IPS DF 19.7 (cell line): ENCODE data around the gene MPZ.
"Not testable (repeated sequence)": the region's sequence is repeated elsewhere in the genome, so short reads cannot be mapped to it uniquely, and the experiment has no call there.

Experiments used
- DNase-seq: peaks from one replicate; pipeline ENCODE4 v3.0.0-alpha.2; 2013; ENCODE audit warnings: low read depth, low spot score

Gene MPZ

DNA sequence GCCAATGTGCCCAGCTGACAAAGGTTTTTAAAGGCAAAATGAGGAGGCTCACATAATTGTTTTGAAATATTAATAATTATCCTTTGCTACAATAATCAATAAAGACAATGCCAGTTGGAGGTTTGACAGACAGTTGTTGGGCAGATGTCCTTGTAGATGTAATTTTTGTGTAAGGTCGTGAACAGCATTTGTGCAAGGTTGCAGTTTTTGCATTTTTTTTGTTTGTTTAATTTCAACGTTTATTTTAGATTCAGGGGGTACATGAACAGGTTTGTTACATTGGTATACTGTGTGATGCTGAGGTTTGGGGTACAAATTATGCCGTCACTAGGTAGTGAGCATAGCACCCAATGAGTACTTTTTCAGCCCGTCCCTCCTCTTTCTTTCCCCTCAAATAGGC lies 9.3 kb downstream of the MPZ start:
- no peak for DNase-seq

DNA sequence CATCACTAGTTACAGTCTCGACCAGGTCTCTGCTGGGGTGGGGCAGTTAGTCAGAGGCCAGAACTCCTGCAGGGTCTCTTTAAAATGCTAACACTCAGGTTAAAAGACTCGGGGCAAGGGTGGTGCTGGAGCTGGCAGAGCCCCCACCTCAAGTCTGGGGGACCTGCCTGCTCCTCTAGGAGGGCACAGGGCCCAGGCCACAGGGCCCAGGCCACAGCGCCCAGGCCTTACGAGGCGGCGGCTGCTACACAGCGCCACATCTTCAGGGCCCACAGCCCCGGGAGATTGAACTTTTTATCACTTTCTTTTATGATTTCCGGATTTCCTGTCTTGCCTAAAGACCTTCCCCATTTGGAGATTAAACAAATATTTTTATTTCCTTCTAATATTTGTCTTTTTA lies 10.4 kb downstream of the MPZ start:
- no peak for DNase-seq

DNA sequence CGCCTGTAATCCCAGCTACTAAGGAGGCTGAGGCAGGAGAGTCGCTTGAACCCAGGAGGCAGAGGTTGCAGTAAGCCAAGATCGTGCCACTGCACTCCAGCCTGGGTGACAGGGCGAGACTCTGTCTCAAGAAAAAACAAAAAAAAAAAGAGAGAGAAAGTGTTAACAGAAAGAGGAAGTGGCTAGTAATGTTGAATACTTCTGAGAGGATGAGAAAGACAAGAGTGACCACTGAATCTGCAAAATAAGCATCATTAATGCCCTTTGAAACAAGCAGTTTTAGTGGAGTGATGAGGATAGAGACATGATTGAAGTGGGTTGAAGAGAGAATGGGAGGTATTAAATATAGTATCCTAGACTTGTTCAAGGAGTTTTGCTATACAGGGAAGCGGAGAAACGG lies 11.7 kb downstream of the MPZ start:
- DNase-seq, result no peak

DNA sequence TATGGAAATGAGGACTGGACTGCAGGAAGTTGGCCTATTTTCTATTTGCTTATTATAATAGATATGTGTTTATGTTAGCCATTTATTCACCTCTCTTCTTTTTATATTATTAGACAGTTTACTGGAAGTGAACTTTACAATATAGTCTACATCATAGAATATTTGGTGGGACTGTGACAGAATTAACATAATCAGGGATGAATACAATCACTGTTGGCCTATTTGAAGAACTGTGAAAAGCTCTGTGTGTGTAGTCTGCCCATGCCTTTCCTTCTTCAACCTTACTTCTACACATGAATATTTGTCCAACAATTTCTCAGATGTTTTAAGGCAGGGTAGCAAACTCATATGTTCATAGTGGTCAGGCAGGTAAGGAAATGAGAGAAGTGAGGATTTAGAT lies 12.4 kb downstream of the MPZ start:
- no peak for DNase-seq

DNA sequence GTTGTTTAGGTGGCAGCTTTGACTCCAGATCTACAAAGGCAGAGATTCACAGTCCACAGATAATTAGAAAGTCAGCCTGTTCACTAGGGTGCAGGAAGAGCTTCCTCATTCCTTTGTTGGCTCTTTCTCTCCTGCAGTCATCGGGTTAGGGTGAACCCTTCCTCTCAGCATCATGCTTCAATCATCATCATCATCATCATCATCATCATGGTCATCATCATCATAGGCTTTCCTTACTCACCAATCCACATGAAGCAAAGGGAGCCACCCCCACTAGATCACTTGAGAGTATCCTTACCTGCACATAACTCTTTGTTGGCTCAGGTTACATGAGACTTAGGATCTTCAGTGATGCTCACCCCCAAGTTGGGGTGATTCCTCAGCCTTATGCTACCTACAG lies 19.0 kb downstream of the MPZ start:
- DNase-seq, result no peak

DNA sequence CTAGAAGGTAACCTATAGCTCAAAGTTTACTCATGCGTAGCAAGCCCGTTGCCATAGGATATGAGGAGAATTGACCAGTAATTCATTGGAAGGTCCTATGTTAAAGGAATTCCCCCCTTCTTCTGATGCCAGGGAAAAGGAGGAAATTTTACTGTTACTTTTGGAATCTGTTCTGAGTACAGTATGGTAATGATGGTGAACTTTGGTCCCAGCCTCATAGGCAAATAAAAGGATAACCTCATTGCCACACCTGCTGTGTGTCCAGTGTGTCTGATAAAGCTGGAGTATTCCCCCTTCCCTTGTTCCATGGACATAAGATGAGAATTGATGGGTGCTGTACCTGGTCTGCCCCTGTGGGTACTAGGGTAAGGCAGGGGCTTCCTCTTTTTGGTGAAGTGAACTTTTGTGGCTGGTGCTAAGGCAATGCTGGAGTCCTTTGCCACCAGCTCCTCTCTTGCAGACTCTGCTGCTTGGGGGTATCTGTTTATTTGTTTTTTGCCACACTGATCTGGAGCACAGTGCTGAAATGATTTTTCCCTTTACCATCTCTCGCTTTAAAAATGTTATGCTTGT lies 22.2 kb downstream of the MPZ start:
- no peak for DNase-seq

DNA sequence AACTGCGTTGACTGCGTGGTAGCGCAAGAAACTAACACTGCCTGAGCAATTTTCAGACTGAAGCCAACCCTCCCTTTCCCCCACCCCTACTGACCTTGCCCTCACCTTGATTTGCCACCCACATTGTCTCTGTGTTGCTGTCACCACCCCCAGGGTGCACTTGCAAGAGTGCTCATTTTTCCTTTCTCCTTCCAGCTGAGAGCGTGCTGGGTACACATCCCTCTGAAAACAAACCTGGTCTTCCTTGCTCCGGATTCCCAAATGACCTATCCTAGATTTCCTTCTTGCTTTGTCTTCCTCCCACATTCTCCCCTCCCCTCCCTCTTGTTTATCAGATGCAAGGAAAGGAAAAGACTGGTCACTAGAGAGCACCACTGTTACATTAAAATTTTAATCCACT lies 24.2 kb downstream of the MPZ start:
- no peak for DNase-seq

DNA sequence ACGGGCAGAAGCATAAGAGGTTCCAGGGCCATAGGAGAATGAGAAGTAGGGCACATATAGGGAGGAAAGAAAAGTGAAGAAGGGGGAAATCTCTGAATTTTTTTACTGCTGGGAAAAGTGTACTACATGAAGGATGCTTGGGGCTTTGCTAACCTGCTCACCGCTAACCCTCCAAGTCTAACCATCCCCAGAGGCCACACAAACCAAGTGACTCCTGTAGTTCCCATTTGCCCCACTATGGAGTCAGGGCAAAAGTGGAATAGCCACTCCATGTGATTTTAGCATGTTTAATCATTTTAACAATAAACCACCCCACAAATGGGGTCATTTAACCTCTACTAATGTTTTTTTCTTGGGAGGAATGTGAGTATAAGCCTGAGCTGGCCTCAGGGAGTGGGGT lies 24.7 kb downstream of the MPZ start:
- DNase-seq, result no peak

DNA sequence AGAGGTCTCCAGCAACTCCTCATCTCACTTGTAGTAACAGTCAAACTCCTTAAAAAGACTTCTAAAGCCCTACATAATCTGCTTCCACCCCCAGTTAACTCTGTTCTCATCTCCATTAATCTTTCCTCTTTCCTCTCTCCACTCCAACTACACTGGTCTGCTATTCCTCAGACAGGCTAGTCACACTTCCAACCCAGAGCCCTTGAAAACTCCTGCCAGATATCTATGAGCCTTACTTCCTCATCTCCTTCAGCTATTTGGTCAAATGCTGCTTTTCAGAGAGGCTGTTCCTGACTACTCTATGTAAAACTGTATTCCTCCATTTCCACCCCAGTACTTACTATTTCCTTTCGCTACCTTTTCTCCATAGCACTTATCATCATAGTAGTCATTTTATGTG lies 26.8 kb downstream of the MPZ start:
- no peak for DNase-seq

DNA sequence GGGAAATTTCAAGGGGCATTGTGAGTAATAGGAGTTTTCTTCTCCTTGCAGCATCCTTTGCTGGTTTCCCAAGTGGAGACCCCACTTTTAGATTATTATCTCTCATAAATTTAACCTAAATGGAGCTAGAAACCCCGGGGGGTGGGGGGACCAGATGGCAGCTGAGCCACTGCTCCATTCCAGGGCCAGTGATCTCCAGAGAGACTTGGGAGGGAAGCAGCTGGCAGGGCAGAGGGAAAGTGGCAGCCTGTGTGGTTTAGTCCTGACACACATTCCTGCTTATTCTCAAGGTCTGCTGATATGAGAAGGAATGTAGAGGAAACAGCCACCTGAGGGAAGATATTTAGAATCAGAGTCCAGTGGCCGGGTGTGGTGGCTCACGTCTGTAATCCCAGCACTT lies 34.9 kb downstream of the MPZ start:
- DNase-seq, result no peak

DNA sequence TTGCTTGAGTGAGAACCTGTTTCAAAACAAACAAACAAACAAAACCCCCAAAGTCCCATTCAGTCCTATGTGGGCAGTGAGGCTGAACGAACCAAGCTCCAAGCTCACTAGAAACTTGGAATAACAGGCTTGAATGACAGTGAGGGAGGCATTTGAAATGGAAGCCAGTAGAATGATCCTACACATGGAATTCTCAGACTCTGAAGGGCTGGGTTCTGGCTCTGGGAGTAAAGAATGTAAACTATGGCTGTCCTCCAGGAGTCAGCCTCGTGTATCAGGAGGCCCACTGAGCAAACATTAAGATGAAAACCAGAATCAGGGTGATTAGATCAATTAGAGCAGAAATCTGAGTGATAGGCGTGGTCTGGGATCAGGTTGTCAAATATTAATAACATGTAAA lies 36.4 kb downstream of the MPZ start:
- DNase-seq, result no peak

DNA sequence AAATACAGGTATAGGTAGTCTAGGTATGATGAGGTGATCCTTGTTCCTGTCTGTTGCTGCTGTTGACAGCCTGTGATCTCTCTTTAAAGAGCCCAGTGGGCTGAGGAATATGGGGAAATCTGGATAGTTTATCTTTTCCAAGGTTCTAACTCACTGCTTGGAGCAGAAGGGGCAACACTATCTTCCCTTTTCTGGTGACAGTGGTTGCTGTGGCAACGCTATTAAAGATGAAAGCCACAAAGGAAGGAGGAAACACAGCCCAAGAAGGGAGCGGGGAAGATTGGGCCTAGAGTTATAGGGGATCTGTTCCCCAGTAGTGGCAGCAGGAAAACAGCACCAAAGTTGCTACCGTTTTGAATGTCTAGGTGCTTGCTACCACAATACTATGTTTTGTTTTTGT lies 42.4 kb downstream of the MPZ start:
- DNase-seq, result no peak

DNA sequence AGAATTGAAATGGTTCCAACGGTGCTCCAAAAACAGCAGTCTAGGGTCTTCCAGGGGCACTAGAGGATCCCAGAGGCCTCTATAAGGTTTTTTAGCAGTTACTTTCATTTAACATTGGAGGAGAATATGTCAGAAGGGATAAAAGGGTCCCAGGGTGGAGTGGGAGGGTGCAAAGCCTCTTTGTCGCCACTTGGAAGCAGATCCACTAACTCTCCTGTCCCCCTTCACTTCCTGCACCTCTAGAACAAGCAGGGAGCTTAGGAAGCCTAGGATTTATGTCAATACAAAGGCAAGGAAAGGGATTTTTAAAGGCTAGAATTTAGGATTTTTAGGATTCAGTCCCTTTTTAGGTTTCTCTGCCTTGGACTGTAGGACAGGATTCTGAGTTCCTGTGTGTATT lies 42.9 kb downstream of the MPZ start:
- DNase-seq, result no peak

DNA sequence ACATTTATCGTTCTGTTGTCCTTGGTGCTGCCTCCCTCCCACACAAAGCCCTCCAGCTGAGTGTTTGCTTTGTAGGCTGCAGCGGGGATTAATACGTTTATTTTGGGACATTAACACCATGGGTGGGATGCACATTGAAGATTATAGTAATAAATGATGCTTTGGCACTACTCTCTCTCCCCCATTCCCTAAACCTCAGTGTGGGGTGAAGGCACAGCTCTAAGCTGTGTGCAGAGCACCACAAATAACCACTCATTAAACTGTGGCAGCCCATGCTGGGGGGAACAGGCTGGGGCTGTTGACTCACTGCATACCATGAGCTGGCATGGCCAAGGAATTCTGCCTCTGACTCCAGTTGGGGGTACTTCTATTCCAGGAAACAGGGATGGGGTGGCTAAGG lies 43.6 kb downstream of the MPZ start:
- no peak for DNase-seq

DNA sequence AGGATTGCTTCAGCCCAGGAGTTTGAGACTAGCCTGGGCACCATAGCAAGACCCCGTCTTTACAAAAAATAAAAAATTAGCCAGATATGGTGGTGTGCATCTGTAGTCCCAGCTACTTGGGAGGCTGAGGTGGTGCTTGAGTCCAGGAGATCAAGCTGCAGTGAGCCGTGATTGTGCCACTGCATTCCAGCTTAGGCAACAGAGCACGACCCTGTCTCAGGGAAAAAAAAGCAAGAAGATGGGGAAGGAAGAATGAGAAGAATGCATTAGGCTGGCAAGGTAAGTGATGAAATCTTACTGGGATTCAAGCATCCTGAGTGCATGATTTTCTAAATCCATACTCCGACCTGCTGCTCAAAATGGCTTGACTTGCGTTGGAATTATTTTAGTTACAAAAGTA lies 44.5 kb downstream of the MPZ start:
- no peak for DNase-seq

DNA sequence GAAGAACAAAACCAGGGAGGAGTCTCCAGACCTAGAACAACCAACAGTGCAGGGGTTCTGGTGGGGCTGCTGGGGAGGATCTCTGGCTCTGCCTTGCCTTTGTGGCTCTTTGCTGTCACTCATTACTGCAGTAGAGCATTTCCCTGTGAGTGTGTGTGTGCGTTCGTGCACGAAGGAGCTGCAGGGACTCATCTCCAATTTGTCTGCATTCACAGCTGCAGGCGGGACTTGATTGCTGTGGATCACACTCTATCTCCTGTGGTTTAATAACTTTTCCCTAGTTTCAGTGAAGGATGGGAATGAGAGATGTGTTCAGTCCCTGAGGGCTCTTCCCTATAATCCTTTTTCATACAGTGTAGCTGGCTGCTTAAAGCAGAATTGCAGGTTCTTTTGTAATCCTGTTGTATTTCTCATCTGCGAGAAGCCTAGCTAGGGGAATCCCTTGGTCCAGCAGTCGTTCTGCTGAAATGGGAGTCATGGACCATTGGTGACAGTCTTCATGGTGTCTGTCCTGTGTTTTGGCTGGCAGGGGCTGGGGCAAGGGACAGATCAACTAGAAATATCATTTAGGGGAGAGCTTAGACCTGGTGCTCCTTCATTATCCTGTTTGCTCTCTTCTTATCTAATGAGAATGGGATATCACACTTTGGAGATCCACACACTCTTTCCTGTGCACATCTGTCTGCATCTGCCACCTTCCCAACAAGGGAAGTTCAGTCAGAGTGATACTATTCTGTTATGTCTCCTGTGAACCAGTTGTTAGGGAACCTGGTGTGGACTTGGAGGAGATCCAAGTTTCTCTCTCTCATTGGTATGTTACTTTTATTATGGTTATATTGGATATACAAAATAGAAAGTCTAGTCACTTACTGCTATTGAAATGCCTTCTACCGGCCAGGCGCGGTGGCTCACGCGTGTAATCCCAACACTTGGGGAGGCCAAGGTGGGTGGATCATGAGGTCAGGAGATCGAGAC lies 48.2 kb downstream of the MPZ start:
- DNase-seq, result no peak

DNA sequence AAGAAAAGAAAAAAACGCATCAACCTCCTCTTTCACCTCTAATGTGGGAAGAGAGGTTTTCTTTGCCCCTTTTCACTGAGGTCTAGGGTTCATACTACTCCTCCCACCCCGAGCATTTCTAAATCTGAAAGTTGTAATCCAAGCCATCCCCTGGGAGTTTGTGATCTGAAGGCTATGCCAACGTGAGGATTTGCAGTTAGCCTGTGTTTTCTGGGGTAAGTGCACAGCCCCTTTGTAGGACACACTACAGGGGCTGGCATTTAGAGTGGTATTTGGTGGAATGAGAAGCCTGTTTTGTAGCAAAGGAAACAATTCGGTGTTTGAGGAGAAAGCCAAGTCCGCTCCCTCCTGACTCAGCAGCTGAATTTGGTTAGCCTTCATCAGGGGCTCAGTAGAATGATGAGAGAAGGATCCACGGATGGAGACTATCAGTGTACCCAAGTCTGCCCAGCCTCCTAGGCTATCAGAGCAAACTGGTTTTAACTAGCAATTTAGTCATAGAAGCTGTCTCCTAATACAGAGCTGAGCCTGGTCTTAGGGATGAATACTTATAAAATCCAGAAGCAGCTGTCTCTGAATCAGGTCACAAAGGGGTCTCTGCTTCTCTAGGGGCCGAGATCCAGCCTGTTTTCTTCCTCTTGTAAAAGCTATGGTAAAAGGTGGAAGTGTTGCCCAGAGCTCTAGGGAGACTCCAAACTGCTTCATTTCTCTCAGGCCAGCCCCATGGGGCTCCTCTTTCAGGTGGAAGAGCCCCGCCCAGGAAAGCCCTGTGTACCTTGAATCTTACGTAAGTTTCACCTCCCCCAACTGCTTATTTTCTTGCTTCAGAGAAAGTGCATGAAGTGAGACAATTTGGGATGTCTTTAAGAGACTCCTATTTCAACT lies 49.1 kb downstream of the MPZ start:
- no peak for DNase-seq

DNA sequence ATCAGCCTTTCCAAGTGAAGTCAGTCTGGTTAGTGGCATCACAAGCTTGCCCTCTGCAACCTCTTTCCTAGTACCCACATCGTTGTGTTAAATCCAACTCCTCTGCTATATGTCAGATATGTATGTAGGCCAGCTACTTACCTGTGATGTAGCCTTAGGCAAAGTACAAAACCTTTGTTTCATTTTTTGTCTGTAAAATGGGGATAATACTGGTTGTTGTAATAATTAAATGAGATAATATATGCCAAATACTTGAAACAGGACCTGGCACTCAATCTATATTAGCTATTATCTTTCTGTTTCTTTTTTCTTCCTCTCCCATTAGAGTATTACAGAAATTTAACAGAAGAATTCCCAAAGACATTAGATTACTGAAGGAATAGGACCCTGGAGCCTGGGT lies 50.0 kb downstream of the MPZ start:
- DNase-seq, result no peak

DNA sequence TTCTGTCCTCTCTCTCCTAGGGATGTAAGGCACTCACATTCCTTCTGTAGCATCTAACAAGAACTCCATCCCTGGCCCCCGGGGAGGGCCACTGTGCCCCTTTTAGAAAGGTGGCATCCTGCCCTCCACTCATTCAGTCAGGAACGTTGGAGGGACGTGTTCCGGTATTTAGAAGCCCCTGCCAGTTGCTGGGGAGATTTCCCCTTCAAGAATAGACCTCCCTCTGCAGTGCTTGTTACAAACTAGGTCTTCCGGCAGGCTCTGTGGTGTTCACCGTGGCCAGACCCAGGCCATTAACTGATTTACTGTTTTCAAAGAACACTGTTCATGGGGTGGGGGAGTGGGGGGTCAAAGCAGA lies 50.4 kb downstream of the MPZ start:
- DNase-seq, result no peak

DNA sequence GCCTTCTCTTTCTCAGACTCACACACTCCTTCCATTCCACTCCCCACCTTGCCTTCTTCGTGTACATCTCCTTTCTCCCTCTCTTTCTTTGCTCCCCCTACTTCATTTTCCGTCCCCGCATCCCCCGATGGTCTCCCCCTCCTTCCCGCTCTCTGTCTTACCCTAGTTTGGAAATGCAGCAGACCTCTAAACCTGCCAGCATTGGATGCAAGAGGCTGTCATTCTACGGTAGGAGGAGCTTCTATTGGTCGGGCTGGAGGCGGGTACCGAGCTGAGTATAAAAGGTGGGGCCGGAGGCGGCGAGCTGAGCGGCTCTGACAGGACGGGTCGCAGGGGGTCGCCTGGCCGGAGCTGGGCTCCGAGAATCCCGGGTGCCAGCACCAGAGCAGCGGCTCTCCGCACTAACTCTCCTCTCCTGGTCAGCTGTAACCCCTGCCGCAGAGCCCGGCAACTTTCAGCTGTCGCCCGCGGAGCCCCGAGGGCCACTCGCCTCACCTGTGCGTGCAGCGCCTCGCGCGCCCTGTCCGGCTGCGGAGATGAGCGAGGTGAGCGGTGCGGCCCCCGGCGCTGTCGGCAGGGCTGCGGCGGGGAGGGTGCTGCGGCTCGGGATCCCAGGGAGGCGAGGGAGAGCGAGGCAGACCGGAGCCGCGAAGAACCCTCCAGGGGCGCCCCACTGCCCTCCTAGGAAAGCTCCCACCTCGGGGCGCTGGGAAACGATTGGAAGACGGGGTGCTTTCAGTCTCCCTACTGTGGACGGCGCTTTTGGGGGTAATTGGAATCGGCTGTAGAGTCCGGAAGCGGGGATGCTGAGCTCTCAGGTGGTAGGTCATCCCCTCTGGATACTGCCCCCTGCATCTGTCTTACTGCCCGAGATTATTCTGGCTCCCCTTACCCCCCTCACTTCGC lies 51.1 kb downstream of the MPZ start, which contains the start of gene PCP4L1:
TSS of gene PCP4L1 (plus strand) at position 307 of the 906 bp plus-strand sequence. CDS start at position 537, 230 bp downstream.
- DNase-seq, result peak; percentile 88

DNA sequence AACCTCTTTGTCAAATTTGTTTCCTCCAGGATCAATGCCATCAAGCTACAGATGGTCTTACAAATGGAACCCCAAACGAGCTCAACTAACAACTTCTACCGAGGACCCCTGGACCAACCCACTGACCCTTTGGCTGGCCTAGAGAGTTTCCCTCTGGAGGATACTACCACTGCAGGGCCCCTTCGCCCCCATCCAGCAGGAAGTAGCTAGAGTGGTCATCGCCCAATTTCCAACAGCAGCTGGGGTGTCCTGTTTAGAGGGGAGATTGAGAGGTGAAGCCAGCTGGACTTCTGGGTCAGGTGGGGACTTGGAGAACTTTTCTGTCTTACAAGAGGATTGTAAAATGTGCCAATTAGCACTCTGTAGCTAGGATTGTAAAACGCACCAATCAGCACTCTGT lies 52.7 kb downstream of the MPZ start:
- DNase-seq, result not testable (repeated sequence)
